ENCODE results near the gene RAMP3. TPM values are rescaled to one million over a fixed set of nuclear protein-coding genes. Genes with fewer than 3 reads are reported as not detected.

The RAMP3 gene
- total RNA-seq, 2 donors from 2014 or later = not detected

Other genes starting within 250 kb of the RAMP3 start
- 100 to 1,000 TPM; 316 to 649 TPM for gene MYO1G, start 178.8 kb upstream of the RAMP3 start, total RNA-seq
- 10 to 100 TPM; 69.8 to 79.3 TPM for gene CCM2, start 157.6 kb upstream of the RAMP3 start, total RNA-seq
- gene NACAD, start 68.8 kb upstream of the RAMP3 start, total RNA-seq = 1 to 10 TPM in 1 of 2 donors, under 1 TPM in 1; 0.71 to 1.3 TPM
- 100 to 1,000 TPM; 119 to 177 TPM for gene TBRG4, start 46.1 kb upstream of the RAMP3 start, total RNA-seq

Measured in activated T-helper 17 cell treated with anti-CD3 and anti-CD28 coated beads, Interleukin-2, amount 50 U/mL, for 72 hours (primary cell).